ENCODE measurements around the gene MYL4.

DNA sequence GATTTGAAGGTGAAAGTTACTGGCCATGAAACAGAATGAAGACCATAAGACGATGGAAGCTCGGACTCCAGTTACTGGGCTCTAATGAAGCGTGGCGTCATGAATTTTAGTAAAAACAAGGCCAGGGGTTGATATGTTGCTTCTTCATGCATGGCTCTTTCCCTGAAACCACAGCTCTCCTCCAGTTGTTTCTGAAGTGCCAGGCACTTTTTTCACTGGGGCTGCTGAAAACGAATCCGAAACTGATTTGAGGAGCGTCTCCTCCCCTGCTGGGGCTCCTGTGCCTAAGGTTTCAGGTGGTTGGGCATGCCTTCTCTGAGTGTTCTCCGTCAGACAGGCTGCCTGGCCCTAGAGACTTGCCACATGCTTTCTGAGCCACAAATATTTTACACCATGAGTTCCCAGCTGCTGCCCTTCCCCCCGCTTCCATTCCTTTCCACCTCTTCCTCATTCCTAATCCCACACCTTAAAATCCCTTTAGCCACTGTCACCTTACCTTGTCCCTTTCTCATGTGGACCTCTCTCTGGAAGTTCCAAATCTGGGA lies 3.7 kb upstream of the MYL4 start:
- TF ChIP-seq POLR2AphosphoS5 (IDR thresholded peaks at IDR 0.05; ENCODE audit: low read depth, low read length) (no peak), POLR2A (IDR thresholded peaks at IDR 0.05; ENCODE audit: low read depth, low read length) (no peak)
